AG04449 (cell line): ENCODE measurements around the gene SRGAP3.
"Not testable (repeated sequence)": the region's sequence is repeated elsewhere in the genome, so short reads cannot be mapped to it uniquely, and the experiment has no call there.

Source experiments
- CTCF ChIA-PET: fragments of 350-600 bp; formaldehyde crosslinking; extraction: SDS; loops from one replicate; lab custom pipeline; 2021; ENCODE audit warnings: antibody characterized with exemption; lab: Yijun Ruan, JAX
- POLR2A ChIA-PET: fragments of 400-600, 350-600 bp; formaldehyde crosslinking; extraction: SDS; loops from one replicate; lab custom pipeline; 2020; ENCODE audit warnings: antibody characterized with exemption, inconsistent platforms; lab: Yijun Ruan, JAX
- DNase-seq: peaks from one replicate; pipeline ENCODE4 v3.0.0-alpha.2; 2010; ENCODE audit warnings: low read depth, low spot score
- H3K4me3 ChIP-seq: 2 replicates; pipeline ENCODE4 v1.5.1; 2011; ENCODE audit warnings: low read depth, mild to moderate bottlenecking, control low read depth, low read length
- TF ChIP-seq, protein P1 (sequence below): IDR thresholded peaks from one replicate; pipeline ENCODE4 v1.5.1; 2011; ENCODE audit warnings: mild to moderate bottlenecking, moderate library complexity, low read length, control low read depth, inconsistent platforms; ENCODE audit not compliant: insufficient read depth; ENCODE audit errors: missing control alignments

Gene SRGAP3

DNA sequence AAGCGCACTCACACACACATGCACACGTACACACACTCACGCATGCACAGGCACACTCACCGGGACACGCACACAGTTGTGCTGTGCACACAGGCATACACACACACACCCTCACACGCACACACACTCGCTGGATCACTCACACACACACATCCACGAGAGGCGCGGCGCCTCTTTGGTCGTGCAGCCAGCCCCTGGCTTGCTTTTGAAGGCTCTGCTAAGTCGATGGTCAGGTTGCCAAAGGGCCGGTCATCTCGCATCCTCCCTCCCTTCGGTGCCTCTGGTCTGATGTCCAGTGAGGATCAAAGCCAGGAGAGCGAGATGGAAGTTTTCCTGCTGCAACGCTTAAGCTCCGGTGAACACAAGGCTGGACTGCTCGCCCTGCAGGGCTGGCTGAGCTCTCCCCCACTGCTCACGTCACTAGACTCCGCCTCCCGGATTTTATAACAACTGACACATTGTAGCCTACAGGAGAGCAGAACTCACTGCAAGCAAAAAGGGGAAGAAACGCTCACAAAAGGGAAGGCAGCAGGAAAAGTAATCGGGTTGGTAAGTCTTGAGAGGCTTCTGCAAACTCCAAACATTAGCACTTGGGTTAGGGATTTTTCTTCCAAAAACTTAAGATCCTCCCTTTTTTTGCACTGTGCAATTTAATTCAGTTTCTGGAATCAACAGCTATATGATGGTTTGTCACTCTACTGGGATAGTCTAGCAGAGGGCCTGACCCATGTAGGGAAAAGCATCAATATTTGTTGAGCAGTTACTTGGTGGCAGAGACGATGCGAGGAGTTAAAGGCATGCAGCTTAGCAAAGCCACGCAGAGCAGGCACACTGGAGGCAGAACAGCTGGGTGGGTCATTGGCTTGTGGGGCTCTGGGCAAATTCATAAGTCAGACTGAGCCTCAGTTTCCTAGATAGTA, at the start of gene SRGAP3:
Gene SRGAP3, minus strand, starts transcription at position 374 of the 920 bp plus-strand sequence. CDS start 695 bp downstream, outside the sequence.
- DNase-seq = peak; percentile 38
- ChIA-PET CTCF (interaction anchor here (0.7 to 2.3 kb wide), 10 partner anchors 9 to 278 kb away, joined by 3 to 10 read pairs (median 4); no protein-coding TSS in a partner anchor), POLR2A (interaction anchor here (0.6 kb wide), 1 partner anchor 23 kb away, joined by 3 read pairs; no protein-coding TSS in a partner anchor)
- H3K4me3 ChIP-seq = peak within 1 kb of the TSS; percentile 60
- TF ChIP-seq, protein P1, sequence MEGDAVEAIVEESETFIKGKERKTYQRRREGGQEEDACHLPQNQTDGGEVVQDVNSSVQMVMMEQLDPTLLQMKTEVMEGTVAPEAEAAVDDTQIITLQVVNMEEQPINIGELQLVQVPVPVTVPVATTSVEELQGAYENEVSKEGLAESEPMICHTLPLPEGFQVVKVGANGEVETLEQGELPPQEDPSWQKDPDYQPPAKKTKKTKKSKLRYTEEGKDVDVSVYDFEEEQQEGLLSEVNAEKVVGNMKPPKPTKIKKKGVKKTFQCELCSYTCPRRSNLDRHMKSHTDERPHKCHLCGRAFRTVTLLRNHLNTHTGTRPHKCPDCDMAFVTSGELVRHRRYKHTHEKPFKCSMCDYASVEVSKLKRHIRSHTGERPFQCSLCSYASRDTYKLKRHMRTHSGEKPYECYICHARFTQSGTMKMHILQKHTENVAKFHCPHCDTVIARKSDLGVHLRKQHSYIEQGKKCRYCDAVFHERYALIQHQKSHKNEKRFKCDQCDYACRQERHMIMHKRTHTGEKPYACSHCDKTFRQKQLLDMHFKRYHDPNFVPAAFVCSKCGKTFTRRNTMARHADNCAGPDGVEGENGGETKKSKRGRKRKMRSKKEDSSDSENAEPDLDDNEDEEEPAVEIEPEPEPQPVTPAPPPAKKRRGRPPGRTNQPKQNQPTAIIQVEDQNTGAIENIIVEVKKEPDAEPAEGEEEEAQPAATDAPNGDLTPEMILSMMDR = peak; percentile 33

DNA sequence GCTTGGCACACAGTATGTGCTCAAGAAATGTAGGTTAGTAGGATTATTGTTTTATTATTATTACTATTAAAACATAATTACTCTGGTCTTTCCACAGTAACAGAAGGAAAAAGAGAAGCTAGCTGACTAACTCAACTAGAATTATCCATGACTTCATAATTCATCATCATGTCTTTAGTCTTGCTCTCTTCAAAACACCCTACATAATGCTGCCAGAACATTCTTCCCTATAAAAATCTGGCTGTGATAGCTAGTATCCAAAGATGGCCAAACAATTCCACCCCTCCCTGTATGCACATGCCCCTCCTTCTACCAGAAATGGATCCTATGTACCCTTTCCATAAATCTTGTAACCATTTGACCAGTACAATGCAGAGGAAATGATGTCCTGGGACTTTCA, 48.8 kb upstream of the SRGAP3 start:
- ChIA-PET CTCF (interaction anchor here (0.9 to 7.8 kb wide), 2 partner anchors 230 to 310 kb away, joined by 3 to 107 read pairs; no protein-coding TSS in a partner anchor), POLR2A (no interaction called here)
- no peak for DNase-seq
- TF ChIP-seq, protein P1 = no peak
- no peak overlapping the region for H3K4me3 ChIP-seq

DNA sequence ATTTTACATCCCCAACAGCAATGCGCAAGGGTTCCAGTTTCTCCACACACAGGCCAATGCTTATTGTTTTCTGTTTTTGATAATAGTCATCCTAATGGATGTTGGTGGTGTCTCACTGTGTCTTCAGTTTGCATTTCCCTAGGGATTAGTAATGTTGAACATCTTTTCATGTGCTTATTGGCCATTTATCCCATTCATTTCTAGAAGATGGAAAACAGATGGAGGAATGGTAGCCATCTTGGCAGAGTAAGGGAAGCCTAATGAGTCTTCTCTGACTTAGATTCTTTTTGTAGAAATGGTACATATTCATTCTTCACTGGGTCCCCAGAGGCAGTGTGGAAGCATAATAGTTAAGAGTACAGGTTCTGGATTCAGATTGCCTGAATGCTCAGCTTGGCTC, 46.8 kb upstream of the SRGAP3 start:
- ChIA-PET CTCF (no interaction called here), POLR2A (no interaction called here)
- TF ChIP-seq, protein P1 = no peak
- DNase-seq = no peak
- no peak overlapping the region for H3K4me3 ChIP-seq

DNA sequence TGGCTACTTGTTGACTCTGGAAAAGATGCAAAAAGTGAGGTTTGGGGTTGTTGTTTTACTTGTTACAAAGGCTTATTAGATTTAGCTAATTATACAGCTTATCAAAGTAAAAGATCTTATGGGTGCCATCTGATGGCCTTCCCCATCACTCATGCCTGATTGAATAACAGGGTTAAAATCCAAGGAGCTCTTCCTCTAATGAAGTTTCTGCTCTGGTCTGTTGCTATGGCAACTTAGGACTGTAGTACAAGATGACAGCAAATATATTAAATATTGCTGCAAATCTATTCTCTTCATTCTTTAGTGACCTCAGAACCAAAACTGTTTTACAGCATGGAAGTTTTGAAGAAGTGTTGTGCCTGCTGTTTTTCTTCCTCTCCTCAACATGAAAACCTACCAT, 45.6 kb upstream of the SRGAP3 start:
- ChIA-PET POLR2A (no interaction called here), CTCF (interaction anchor here (0.9 to 1.6 kb wide), 3 partner anchors 8 to 323 kb away, joined by 3 to 9 read pairs (median 4); no protein-coding TSS in a partner anchor)
- TF ChIP-seq, protein P1 = no peak
- no peak overlapping the region for H3K4me3 ChIP-seq
- DNase-seq = no peak

DNA sequence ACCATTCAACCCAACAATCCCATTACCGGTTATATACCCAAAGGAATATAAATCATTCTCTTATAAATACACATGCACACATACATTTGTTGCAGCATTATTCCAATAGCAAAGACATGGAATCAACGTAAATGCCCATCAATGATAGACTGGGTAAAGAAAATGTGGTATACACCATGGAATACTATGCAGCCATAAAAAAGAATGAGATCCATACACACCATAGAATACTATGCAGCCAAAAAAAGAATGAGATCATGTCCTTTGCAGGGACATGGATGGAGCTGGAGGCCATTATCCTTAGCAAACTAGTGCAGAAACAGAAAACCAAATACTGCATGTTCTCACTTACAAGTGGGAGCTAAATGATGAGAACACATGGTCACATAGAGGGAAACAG, 44.5 kb upstream of the SRGAP3 start:
- H3K4me3 ChIP-seq, POLR2A ChIA-PET, DNase-seq: not testable (repeated sequence)
- CTCF ChIA-PET = interaction anchor here (1.5 to 1.6 kb wide), 2 partner anchors 9 to 10 kb away, joined by 3 to 9 read pairs; no protein-coding TSS in a partner anchor

DNA sequence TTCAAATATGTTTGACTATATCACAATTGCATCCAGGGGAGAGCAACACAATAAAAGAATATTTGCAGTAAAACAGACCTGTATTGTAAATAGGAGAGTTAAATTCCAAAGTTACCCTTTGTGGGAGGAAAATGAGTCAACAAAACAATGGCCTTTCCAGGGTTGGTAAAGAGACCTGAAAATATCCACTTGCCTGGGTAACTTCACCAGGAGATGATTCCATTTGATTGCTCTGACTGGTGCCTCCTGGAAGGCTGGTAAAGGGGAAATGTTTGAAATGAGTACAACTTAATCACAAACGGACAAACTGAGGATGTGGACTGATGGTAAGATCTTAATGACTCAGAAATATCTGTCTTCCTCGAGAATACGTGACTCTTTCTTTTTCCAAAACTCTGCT, 43.6 kb upstream of the SRGAP3 start:
- ChIA-PET CTCF (interaction anchor here (1.3 kb wide), 1 partner anchor 10 kb away, joined by 6 read pairs; no protein-coding TSS in a partner anchor), POLR2A (no interaction called here)
- H3K4me3 ChIP-seq = no peak overlapping the region
- TF ChIP-seq, protein P1 = no peak
- DNase-seq = no peak
